K562 (cell line): ENCODE results near the gene NSG2. TPM values are rescaled to one million over a fixed set of nuclear protein-coding genes. Genes with fewer than 3 reads are reported as not detected.

ENCODE experiments used
- ASH1L ChIP-seq: fragments of 450-650 bp; IDR thresholded peaks from 2 replicates; pipeline ENCODE4 v1.6.1; 2018; ENCODE audit warnings: borderline replicate concordance, mild to moderate bottlenecking, low read depth; ENCODE audit not compliant: partially characterized antibody
- BCLAF1 ChIP-seq, 2 experiments: fragments of 450-650 bp in 1 of 2; IDR thresholded peaks; 2 replicates each; pipeline ENCODE4 v1.6.1; 2011 to 2017; ENCODE audit warnings: low read depth in 2 of 2, antibody characterized with exemption in 1 of 2, borderline replicate concordance in 1 of 2, low read length in 1 of 2, mild to moderate bottlenecking in 1 of 2, mixed read lengths in 1 of 2; ENCODE audit not compliant: control insufficient read depth in 1 of 2
- FOXK1 ChIP-seq: sonication (generic); formaldehyde crosslinking; IDR thresholded peaks from 2 replicates; pipeline ENCODE4 v1.8.0; 2022; ENCODE audit warnings: missing genetic modification reagents, mild to moderate bottlenecking, borderline replicate concordance
- ZBTB11 ChIP-seq, 3 experiments: fragments of 200-800 bp in 1 of 3; fragments of 250-450 bp in 1 of 3; fragments of 450-650 bp in 1 of 3; sonication (Bioruptor Pico) in 1 of 3; sonication (Bioruptor generic) in 1 of 3; formaldehyde crosslinking in 1 of 3; IDR thresholded peaks; 2 replicates each; pipeline versions ENCODE4 v1.6.1 to v1.8.0; 2016 to 2022; ENCODE audit warnings: mild to moderate bottlenecking in 2 of 3, missing genetic modification characterization in 2 of 3, missing compliant biosample characterization in 1 of 3, moderate library complexity in 1 of 3
- ZNF324 ChIP-seq: fragments of 250-450 bp; sonication (Bioruptor Pico); IDR thresholded peaks from 2 replicates; pipeline ENCODE4 v1.4.0; 2020; ENCODE audit warnings: mild to moderate bottlenecking
- ZNF586 ChIP-seq: fragments of 450-650 bp; formaldehyde crosslinking; conservative IDR thresholded peaks from 2 replicates; pipeline ENCODE4 v1.4.0; 2020; ENCODE audit warnings: mild to moderate bottlenecking, moderate library complexity
- ZNF655 ChIP-seq: fragments of 250-450 bp; sonication (Bioruptor Pico); IDR thresholded peaks from 2 replicates; pipeline ENCODE4 v1.5.0; 2021
- polyA plus RNA-seq, 8 experiments: library from polyadenylated mRNA; depleted of rRNA in 4 of 8; stranded (reverse) in 5 of 8; unstranded in 3 of 8; fragments of >200 nt; fragmentation: Nextera tagmentation in 2 of 8; fragmentation: Illumina TruSeq in 1 of 8; extraction: Ambion mirVana in 2 of 8; extraction: Trizol in 1 of 8; gene quantifications; 2 replicates each; pipeline versions ENCODE4 v1.2.1 to v1.2.3, GENCODE V29; 2011 to 2014; ENCODE audit warnings: inconsistent platforms in 1 of 8, missing spikeins in 1 of 8
- total RNA-seq, 7 experiments: library from RNA; depleted of rRNA in 6 of 7; stranded (reverse); fragments of >200 nt in 6 of 7; fragmentation: Illumina TruSeq in 2 of 7; extraction: Trizol in 2 of 7; gene quantifications; 2 replicates each; pipeline versions ENCODE4 v1.2.1 to v1.2.3, GENCODE V29; 2011 to 2021; ENCODE audit warnings: low replicate concordance in 1 of 7
- TF ChIP-seq, protein P1 (sequence below): fragments of 450-650 bp; IDR thresholded peaks from 2 replicates; pipeline ENCODE4 v1.7.1; 2018; ENCODE audit warnings: mild to moderate bottlenecking, low read depth; ENCODE audit not compliant: partially characterized antibody

NSG2 gene
- total and polyA plus RNA-seq, 9 of the 15 experiments (the other 6 are each of a cell fraction or from before 2014, with no cell fraction given): not detected

- TF ChIP-seq, protein P1, sequence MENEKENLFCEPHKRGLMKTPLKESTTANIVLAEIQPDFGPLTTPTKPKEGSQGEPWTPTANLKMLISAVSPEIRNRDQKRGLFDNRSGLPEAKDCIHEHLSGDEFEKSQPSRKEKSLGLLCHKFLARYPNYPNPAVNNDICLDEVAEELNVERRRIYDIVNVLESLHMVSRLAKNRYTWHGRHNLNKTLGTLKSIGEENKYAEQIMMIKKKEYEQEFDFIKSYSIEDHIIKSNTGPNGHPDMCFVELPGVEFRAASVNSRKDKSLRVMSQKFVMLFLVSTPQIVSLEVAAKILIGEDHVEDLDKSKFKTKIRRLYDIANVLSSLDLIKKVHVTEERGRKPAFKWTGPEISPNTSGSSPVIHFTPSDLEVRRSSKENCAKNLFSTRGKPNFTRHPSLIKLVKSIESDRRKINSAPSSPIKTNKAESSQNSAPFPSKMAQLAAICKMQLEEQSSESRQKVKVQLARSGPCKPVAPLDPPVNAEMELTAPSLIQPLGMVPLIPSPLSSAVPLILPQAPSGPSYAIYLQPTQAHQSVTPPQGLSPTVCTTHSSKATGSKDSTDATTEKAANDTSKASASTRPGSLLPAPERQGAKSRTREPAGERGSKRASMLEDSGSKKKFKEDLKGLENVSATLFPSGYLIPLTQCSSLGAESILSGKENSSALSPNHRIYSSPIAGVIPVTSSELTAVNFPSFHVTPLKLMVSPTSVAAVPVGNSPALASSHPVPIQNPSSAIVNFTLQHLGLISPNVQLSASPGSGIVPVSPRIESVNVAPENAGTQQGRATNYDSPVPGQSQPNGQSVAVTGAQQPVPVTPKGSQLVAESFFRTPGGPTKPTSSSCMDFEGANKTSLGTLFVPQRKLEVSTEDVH: no peak
- TF ChIP-seq FOXK1 (CRISPR knock-in tag) (no peak), ZBTB11 (CRISPR knock-in tag; IDR thresholded peaks at IDR 0.05) (no peak), ZNF324 (CRISPR knock-in tag) (no peak), ASH1L (no peak), ZNF655 (CRISPR knock-in tag) (no peak), BCLAF1 (IDR thresholded peaks at IDR 0.05; ENCODE audit: borderline replicate concordance in 1 of 2, control insufficient read depth in 1 of 2, low read depth in 2 of 2, low read length in 1 of 2) (no peak), ZNF586 (no peak)
Measured at GRCh38 chr5:174100490-174100889, 55.0 kb downstream of the NSG2 start (continued).
